ENCODE results near the gene WDR93.

The WDR93 gene

GRCh38 chr15:89690276-89691218, at the start of gene WDR93, which contains the start of gene PEX11A:
Gene WDR93, plus strand, starts transcription at chr15:89690811. Its CDS starts 10,936 bp downstream, at chr15:89701747.
Gene PEX11A, minus strand, starts transcription at chr15:89690754. Its CDS starts 122 bp downstream, at chr15:89690632.
- peak; percentile 66 for DNase-seq

- no peak for DNase-seq
Measured at GRCh38 chr15:89641053-89641452, 49.6 kb upstream of the WDR93 start.

GRCh38 chr15:89642106-89642505, 48.5 kb upstream of the WDR93 start:
- no peak for DNase-seq

GRCh38 chr15:89645680-89646079, 44.9 kb upstream of the WDR93 start:
- DNase-seq, result no peak

DNA sequence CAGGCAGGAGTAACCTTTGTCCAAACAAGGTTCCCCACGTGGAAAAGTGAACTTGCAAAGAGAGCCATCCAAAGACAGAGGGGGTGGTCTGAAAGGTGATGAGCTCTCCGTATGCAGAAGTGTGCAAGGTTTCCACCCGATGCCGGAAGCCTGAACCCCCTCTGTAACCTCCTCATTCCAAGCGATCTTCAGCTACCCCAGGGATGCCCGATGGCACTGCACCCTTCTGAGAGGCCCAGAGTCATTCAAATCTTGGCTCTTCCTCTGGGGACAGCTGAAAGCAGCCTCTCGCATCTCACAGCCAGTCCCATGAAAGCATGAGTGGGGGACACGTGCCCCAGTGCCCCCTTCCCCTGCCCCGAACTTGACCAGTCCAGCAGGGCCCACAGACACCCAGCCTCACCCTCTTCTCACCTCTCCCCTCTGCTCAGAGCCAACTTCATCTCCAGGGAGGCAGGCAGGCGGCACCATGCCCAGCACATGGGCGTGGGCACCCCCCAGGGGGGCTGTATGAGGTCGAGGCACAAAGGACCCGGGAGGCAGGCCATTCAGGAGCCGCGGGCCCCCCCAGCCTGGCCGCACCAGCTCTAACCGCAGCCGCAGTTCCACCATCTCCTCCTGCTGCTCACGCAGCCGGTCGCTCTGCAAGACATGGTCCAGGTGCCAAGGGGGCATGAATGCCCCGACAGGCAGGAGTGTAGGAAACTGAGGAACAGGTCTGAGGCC, 44.0 kb upstream of the WDR93 start:
- DNase-seq, result no peak

- DNase-seq, result no peak
Measured at GRCh38 chr15:89647191-89647851, 43.3 kb upstream of the WDR93 start.

DNA sequence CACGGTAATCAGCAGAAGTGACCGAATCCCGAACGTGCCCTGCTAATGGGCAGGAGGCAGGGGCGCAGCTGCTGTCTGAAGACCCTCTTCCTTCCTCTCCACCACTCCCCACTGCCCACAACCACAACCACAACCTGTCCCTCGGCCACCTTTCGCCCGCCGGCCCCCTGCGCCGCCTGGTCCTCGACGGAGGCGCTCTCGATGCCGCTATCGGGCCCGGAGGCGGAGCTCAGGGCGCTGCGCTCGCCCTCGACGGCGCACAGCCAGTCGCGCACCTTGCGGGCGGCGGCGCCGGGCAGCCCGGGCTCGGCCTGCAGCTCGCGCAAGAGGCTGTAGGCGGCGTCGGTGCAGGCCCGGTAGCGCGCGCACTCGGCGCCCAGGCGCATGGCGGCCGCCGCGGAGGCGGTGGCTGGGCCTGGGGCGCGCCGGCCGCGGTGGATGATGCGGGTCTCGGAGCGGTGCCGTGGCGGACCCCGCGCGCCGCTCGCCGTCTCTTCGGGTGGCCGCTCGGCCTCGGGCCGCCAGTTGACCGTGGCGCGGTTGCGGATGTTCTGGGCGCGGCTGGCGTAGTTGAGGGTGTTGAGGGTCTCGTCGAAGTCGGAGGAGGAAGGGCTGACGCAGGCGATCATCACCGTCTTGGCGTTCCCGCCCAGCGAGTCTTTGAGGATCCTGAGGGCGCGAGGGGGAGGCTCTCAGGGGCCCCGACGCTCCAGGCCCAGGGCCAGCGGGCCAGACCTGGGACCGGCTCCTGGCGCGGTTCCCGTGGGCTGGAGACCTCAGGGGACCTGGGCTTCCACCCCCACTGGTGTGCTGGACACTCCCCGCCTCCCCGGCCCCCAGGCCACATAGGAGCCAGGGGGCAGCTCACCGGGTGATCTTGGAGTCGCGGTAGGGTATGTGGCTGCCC, 42.3 kb upstream of the WDR93 start:
- DNase-seq, result no peak

GRCh38 chr15:89649013-89649625, 41.5 kb upstream of the WDR93 start:
- no peak for DNase-seq

DNA sequence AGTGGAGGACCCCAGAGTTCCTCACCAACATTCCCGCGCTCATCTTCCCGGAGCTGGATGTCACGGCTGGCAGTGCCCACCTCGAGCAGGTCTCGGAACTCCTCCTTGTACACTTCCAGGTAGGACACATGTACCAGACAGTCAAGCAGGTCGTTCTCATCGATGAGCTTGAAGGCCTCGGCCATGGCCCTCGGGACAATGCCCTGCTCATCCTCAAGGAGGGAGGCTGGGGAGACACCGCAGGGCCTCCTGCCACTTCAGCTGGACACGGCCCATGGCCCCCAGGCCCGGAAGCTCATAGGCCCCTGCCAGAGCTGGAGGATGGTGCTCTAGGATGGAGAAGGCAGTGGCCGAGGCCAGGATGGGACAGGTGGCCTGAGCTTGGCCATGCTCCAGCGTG, 40.9 kb upstream of the WDR93 start:
- no peak for DNase-seq

GRCh38 chr15:89652131-89652530, 38.5 kb upstream of the WDR93 start:
- DNase-seq, result no peak

- DNase-seq, result no peak
Measured at GRCh38 chr15:89652666-89653065, 37.9 kb upstream of the WDR93 start.

- DNase-seq, result no peak
Measured at GRCh38 chr15:89653578-89653977, 37.0 kb upstream of the WDR93 start.

DNA sequence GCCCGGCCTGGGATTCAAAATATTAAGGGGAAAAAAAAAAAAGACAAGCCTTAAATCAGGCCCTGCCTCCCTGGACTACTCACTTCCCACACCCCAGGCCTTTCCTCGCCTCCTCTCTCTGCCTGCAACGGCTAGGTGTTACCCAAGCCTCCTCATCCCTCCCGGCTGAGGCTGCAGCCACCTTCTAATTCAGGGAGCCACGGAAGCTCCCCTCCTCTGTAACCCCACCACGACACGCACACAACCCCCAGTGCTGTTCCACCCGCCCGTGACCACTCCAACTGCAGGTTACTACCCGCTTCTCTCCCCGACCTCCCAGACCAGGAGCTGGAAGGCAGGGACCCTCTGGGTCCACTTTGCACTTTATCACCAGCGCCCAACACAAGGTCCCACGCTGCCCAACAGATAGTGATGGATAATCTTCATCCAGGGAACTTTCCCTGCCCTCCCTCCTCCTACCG, 36.3 kb upstream of the WDR93 start:
- no peak for DNase-seq

GRCh38 chr15:89654847-89655805, 35.5 kb upstream of the WDR93 start, which contains the start of gene KIF7:
Gene KIF7, minus strand, starts transcription at chr15:89655467. Its CDS starts 2,537 bp downstream, at chr15:89652930.
- DNase-seq, result no peak

GRCh38 chr15:89656116-89656815, 34.3 kb upstream of the WDR93 start:
- no peak for DNase-seq

GRCh38 chr15:89657686-89658200, 32.9 kb upstream of the WDR93 start:
- DNase-seq, result no peak

DNA sequence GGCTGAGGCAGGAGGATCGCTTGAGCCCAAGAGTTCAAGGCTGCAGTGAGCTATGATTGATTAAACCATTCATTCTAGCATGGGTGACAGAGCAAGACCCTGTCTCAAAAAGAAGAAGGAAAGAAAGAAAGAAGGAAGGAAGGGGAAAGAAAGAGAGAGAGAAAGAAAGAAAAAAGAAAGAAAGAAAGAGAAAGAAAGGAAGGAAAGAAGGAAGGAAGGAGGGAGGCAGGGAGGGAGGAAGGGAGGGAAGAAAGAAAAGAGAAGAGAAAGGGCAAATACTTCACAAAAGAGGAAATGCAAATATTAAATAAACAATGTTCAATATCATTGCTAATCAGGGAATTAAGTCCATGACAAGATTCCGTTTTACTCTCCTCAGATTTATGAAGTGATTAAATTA, 31.3 kb upstream of the WDR93 start:
- no peak for DNase-seq

DNA sequence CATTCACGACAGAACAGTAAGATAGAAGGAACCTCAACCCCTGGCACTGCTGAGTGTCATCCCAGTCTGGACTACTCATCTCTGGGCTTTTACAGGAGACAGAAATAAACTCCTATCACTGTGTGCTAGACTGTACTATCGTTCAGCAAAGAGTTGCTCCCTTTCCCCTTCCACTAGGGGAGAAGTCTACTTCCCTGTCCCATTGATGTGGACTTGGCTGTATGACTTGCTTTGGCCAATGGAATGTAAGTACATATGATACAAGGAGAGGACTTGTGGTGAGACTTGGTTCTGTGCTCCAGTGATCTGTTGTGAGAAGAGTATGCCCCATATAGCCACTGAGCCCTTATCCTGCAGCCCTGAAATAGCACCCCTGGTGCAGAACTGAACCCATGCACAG, 30.1 kb upstream of the WDR93 start:
- no peak for DNase-seq

DNA sequence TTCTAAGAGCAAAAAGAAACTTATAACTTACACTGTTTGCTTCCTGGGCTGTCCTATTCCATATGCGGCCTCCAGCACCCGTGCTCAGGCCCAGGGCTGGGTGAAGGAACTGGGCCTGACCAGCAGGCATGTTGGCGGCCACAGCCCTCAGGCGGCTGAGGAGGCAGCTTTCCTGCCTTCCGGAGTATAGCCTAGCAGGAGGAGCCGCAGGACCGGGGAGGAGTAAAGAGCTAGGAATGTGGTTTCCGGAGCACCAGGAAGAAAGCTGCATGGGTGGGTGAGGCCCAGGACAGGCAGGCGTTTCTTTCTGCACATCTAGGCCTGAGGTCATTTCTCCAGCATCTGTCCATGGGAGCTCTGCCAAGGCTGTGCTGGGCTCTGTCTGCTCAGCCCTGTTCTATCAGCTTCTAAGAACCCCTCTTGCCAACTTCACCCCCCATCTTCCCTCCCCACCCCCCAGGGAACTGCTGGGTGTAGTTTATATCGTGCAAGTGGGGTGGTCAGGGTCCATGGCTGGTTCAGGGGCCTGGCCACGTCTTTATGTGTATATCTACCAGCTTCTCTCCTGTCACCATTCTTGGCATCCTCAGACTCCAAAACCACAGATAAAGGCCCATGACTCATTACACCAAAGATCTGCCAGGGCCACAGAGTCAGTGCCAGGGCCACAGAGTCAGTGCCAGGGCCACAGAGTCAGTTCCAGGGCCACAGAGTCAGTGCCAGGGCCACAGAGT, 27.6 kb upstream of the WDR93 start:
- no peak for DNase-seq

All from NCI-H1417 treated with DMSO at 0.1 percent for 48 hours (cell line).